ENCODE results near the gene PACRG. TPM values are rescaled to one million over a fixed set of nuclear protein-coding genes. Genes with fewer than 3 reads are reported as not detected.

PACRG gene
- total and polyA plus RNA-seq, 3 experiments from 2014 or later: not detected

DNA sequence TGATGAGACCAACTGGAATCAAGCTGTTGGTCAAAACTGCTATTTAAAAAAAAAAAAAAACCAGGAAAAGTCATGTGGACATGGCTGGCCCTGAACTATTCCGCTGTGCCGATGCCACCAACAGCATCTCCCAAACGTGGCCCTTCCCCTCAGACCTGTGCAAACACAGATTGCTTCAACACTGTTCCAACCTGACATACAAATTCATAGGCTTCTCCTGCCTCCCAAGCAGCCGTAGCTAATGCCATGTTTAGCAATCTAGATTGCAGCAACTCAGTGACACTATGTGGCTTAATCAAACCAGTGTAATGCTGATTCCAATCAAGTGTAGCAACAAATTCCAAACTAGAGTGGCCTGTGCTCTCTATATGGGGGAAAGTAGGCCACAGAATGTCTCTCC, 16.4 kb upstream of the PACRG start:
- H3K27me3 Mint-ChIP-seq: peaks cover 0 to 2% of the 10 kb centered on the region in 2 donors
- no peak overlapping the region for H3K27ac Mint-ChIP-seq
- H3K4me1 ChIP-seq (ENCODE audit: insufficient read depth, low read length): no peaks in the 10 kb centered on the region
- H3K4me3 Mint-ChIP-seq: no peak overlapping the region
- POLR2A ChIA-PET: no interaction called here
- H3K36me3 Mint-ChIP-seq: no peaks in the 10 kb centered on the region
- no peak for DNase-seq
- no peaks in the 10 kb centered on the region for H3K36me3 ChIP-seq (ENCODE audit: insufficient read depth, low read length)
- CTCF ChIA-PET: no interaction called here
- H3K4me3 ChIP-seq (ENCODE audit: low read length): no peak overlapping the region
- peaks cover 0 to 4% (median 0%) of the 10 kb centered on the region in 5 donors for H3K9me3 Mint-ChIP-seq
- no peaks in the 10 kb centered on the region for H3K4me1 Mint-ChIP-seq
- no peaks in the 10 kb centered on the region for H3K27me3 ChIP-seq (ENCODE audit: insufficient read depth, low read length, poor library complexity, severe bottlenecking)
- H3K27ac ChIP-seq (ENCODE audit: low read depth, low read length): no peak overlapping the region
- no peaks in the 10 kb centered on the region for H3K9me3 ChIP-seq (ENCODE audit: low read length)

- no peak overlapping the region for H3K4me3 ChIP-seq (ENCODE audit: low read length)
- CTCF ChIA-PET: no interaction called here
Measured at GRCh38 chr6:162712694-162713093, 15.1 kb upstream of the PACRG start.

DNA sequence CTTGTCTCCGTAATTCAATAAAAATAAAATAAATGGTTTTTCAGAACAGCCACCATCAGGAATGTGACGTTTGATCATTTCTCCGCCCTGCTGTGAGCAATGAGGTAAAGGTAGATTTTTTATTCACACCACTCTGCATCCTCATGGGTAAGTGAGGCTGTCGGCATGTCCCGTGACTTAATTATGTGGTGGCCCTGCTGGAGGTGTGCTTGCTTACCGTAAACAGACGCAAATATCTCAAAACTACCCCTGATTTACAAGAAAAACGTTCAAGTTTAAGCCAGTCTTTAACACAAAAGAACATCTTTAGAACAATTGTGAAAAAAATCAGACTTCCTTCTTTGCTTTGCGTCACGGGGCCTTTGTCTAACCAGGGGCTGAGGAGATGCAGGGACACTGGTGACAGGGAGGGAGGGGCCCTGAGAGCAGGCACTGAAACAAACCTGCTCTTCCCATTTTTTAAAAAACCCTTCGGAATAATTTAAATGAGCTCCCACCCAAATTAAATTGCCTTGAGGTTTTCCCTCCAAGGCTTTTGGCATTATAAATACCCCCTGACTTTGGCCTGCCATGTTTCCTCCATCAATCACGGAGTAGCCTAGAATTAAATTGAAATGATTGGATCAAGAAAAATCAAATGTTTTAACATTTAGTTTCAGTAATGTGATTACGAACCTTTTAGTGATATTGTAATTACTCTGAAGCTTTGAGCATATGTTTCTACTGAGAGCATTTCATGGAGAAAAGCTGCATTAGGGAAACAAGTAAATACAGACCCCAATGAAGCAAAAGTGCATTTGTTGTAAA, 13.6 kb upstream of the PACRG start:
- no peak overlapping the region for H3K27ac ChIP-seq (ENCODE audit: low read depth, low read length)
- H3K4me1 ChIP-seq (ENCODE audit: insufficient read depth, low read length): no peaks in the 10 kb centered on the region
- H3K9me3 Mint-ChIP-seq: peaks cover 0 to 2% (median 0%) of the 10 kb centered on the region in 5 donors
- H3K27me3 ChIP-seq (ENCODE audit: insufficient read depth, low read length, poor library complexity, severe bottlenecking): no peaks in the 10 kb centered on the region
- ChIA-PET POLR2A (no interaction called here), CTCF (no interaction called here)
- no peak overlapping the region for H3K4me3 Mint-ChIP-seq
- H3K4me1 Mint-ChIP-seq: no peaks in the 10 kb centered on the region
- no peak for DNase-seq
- H3K9me3 ChIP-seq (ENCODE audit: low read length): no peaks in the 10 kb centered on the region
- no peak overlapping the region for H3K27ac Mint-ChIP-seq
- peaks cover 0 to 12% (median 0%) of the 10 kb centered on the region in 3 donors for H3K36me3 Mint-ChIP-seq
- H3K4me3 ChIP-seq (ENCODE audit: low read length): no peak overlapping the region
- H3K27me3 Mint-ChIP-seq: peaks cover 0 to 2% of the 10 kb centered on the region in 2 donors
- no peaks in the 10 kb centered on the region for H3K36me3 ChIP-seq (ENCODE audit: insufficient read depth, low read length)

More at GRCh38 chr6:162712694-162713093, 15.1 kb upstream of the PACRG start:
- Mint-ChIP-seq H3K36me3 (peaks cover 0 to 5% (median 0%) of the 10 kb centered on the region in 3 donors), H3K9me3 (peaks cover 0 to 4% (median 0%) of the 10 kb centered on the region in 5 donors), H3K4me3 (no peak overlapping the region), H3K4me1 (no peaks in the 10 kb centered on the region), H3K27ac (no peak overlapping the region), H3K27me3 (peaks cover 0 to 2% of the 10 kb centered on the region in 2 donors)
- H3K9me3 ChIP-seq (ENCODE audit: low read length): no peaks in the 10 kb centered on the region
- H3K36me3 ChIP-seq (ENCODE audit: insufficient read depth, low read length): no peaks in the 10 kb centered on the region
- no peaks in the 10 kb centered on the region for H3K4me1 ChIP-seq (ENCODE audit: insufficient read depth, low read length)
- no peaks in the 10 kb centered on the region for H3K27me3 ChIP-seq (ENCODE audit: insufficient read depth, low read length, poor library complexity, severe bottlenecking)
- no peak for DNase-seq
- no peak overlapping the region for H3K27ac ChIP-seq (ENCODE audit: low read depth, low read length)
- POLR2A ChIA-PET: no interaction called here

DNA sequence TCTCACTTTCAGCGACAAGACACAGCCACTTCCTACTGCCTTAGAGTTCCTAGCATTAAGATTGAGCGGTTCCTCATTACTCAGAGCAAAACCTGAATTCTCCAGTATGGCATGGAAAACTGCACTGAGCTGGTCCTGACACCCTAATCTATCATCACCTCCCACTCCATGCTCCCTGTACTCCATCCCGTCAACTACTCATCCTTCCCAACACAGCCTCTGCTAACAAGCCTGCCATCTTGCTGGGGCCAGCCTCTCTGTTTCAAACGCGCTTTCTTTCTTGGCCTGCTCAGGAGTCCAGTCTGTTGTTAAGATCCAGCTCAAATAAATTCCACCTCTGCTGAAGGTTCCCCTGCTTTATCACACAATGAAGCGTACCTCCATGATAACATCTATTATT, 12.2 kb upstream of the PACRG start:
- H3K27ac Mint-ChIP-seq: no peak overlapping the region
- no peak overlapping the region for H3K4me3 Mint-ChIP-seq
- ChIA-PET POLR2A (no interaction called here), CTCF (no interaction called here)
- H3K27me3 ChIP-seq (ENCODE audit: insufficient read depth, low read length, poor library complexity, severe bottlenecking): no peaks in the 10 kb centered on the region
- no peak overlapping the region for H3K4me3 ChIP-seq (ENCODE audit: low read length)
- H3K27me3 Mint-ChIP-seq: peaks cover 0 to 2% of the 10 kb centered on the region in 2 donors
- H3K36me3 Mint-ChIP-seq: peaks cover 0 to 12% (median 0%) of the 10 kb centered on the region in 3 donors
- H3K4me1 Mint-ChIP-seq: no peaks in the 10 kb centered on the region
- no peaks in the 10 kb centered on the region for H3K4me1 ChIP-seq (ENCODE audit: insufficient read depth, low read length)
- H3K9me3 ChIP-seq (ENCODE audit: low read length): no peaks in the 10 kb centered on the region
- H3K27ac ChIP-seq (ENCODE audit: low read depth, low read length): no peak overlapping the region
- DNase-seq: no peak
- H3K36me3 ChIP-seq (ENCODE audit: insufficient read depth, low read length): no peaks in the 10 kb centered on the region
- peaks cover 0 to 2% (median 0%) of the 10 kb centered on the region in 5 donors for H3K9me3 Mint-ChIP-seq

DNA sequence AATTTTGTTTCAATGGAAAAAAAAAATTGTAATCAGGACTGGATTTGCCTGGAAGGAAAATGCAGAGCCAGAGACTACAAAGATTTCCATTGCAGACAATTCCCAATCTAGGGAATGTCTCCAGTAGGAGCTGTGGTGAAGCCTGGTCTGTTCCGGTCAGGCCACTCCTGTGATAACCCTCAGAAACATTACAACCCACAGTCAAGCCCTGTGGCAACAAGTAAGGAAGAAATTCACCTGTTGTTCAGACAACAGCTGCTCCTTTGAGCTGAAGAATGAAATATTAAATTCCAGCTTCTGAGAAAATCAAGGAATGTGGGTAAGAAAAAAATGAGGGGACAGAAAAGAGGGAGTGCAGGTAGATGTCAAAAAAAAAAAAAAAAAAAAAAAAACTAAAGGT, 8.2 kb upstream of the PACRG start:
- Mint-ChIP-seq H3K36me3 (peaks cover 0 to 12% (median 0%) of the 10 kb centered on the region in 3 donors), H3K27ac (no peak overlapping the region), H3K9me3 (peaks cover 0 to 2% (median 0%) of the 10 kb centered on the region in 5 donors), H3K27me3 (no peaks in the 10 kb centered on the region), H3K4me1 (no peaks in the 10 kb centered on the region), H3K4me3 (no peak overlapping the region)
- no peak overlapping the region for H3K27ac ChIP-seq (ENCODE audit: low read depth, low read length)
- H3K36me3 ChIP-seq (ENCODE audit: insufficient read depth, low read length): no peaks in the 10 kb centered on the region
- ChIA-PET CTCF (no interaction called here), POLR2A (no interaction called here)
- DNase-seq: no peak
- no peaks in the 10 kb centered on the region for H3K27me3 ChIP-seq (ENCODE audit: insufficient read depth, low read length, poor library complexity, severe bottlenecking)
- no peaks in the 10 kb centered on the region for H3K4me1 ChIP-seq (ENCODE audit: insufficient read depth, low read length)
- no peak overlapping the region for H3K4me3 ChIP-seq (ENCODE audit: low read length)
- no peaks in the 10 kb centered on the region for H3K9me3 ChIP-seq (ENCODE audit: low read length)

DNA sequence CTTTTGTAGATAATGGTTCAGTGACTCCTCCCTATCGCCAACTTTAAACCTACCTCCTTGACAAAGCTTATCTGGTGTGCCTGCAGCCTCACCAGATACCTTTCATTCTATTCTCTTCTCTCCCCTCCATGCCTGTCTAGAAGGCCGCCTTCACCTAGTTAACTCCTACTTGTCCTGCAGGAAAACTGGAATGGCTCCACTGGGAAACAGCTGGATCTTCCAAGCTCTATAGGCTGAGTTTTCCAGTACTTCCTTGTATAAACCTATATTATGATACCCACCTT, 6.4 kb upstream of the PACRG start:
- POLR2A ChIA-PET: no interaction called here
- no peak overlapping the region for H3K27ac Mint-ChIP-seq
- CTCF ChIA-PET: no interaction called here

DNA sequence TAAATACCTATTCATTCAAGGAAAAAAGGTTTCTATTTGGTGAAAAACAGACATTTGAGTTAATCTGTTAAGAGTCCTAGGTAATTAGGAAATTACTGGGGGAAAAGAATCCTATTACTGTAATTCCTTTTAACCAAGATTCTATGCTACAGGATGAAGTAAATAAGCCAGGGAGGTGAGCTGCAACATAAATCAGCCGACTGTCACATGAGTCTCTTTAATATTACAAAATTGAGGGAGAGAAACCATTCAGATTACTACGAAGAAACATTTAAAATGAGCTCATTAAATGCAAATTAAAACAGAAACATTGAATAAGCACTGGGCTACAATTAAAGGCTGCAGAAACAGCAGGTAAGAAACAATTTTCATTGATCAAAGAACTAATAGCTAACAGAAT, 5.5 kb upstream of the PACRG start:
- H3K36me3 Mint-ChIP-seq: peaks cover 0 to 6% (median 1%) of the 10 kb centered on the region in 3 donors
- CTCF ChIA-PET: no interaction called here
- H3K36me3 ChIP-seq (ENCODE audit: insufficient read depth, low read length): no peaks in the 10 kb centered on the region
- peaks cover 7% of the 10 kb centered on the region for H3K4me1 ChIP-seq (ENCODE audit: insufficient read depth, low read length)
- peaks cover 5 to 9% (median 7%) of the 10 kb centered on the region in 3 donors for H3K4me1 Mint-ChIP-seq
- no peaks in the 10 kb centered on the region for H3K27me3 ChIP-seq (ENCODE audit: insufficient read depth, low read length, poor library complexity, severe bottlenecking)
- H3K27ac ChIP-seq (ENCODE audit: low read depth, low read length): no peak overlapping the region
- POLR2A ChIA-PET: interaction anchor here (0.6 kb wide), 1 partner anchor 14 kb away, joined by 3 read pairs; no protein-coding TSS in a partner anchor
- H3K4me3 Mint-ChIP-seq: no peak overlapping the region
- peaks cover 0 to 2% (median 0%) of the 10 kb centered on the region in 5 donors for H3K9me3 Mint-ChIP-seq
- H3K9me3 ChIP-seq (ENCODE audit: low read length): no peaks in the 10 kb centered on the region
- DNase-seq: no peak
- no peak overlapping the region for H3K4me3 ChIP-seq (ENCODE audit: low read length)
- peaks cover 4 to 9% of the 10 kb centered on the region in 2 donors for H3K27me3 Mint-ChIP-seq
- no peak overlapping the region for H3K27ac Mint-ChIP-seq

More for the DNA sequence above, 6.4 kb upstream of the PACRG start:
- Histone ChIP-seq H3K27ac (ENCODE audit: low read depth, low read length) (no peak overlapping the region), H3K36me3 (ENCODE audit: insufficient read depth, low read length) (no peaks in the 10 kb centered on the region), H3K9me3 (ENCODE audit: low read length) (no peaks in the 10 kb centered on the region), H3K4me1 (ENCODE audit: insufficient read depth, low read length) (peaks cover 1% of the 10 kb centered on the region), H3K4me3 (ENCODE audit: low read length) (no peak overlapping the region), H3K27me3 (ENCODE audit: insufficient read depth, low read length, poor library complexity, severe bottlenecking) (no peaks in the 10 kb centered on the region)
- no peak for DNase-seq
- Mint-ChIP-seq H3K4me3 (no peak overlapping the region), H3K9me3 (peaks cover 0 to 2% (median 0%) of the 10 kb centered on the region in 5 donors), H3K36me3 (peaks cover 0 to 12% (median 0%) of the 10 kb centered on the region in 3 donors), H3K4me1 (peaks cover 0 to under 1% (median 0%) of the 10 kb centered on the region in 3 donors), H3K27me3 (peaks cover 0 to 1% of the 10 kb centered on the region in 2 donors)

DNA sequence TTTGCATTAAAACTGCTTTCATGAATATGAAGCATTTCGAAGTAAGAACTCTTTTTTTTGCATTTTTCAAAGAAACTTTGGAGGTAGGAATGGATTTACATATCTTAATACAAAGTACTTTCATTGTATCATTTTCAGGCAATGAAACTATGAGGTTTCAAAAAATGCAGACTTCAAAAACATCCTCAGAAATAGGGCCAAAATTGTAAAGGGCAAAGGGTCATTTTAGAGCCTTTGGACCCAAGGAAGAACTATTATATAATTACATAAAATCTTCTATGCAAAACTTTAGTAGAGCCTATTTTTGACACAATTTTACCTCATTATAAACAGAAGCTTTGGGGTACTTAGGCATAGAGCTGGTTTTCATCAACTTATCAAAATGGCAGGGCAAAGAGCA, 5.1 kb upstream of the PACRG start:
- H3K27me3 ChIP-seq (ENCODE audit: insufficient read depth, low read length, poor library complexity, severe bottlenecking): no peaks in the 10 kb centered on the region
- peaks cover 7% of the 10 kb centered on the region for H3K4me1 ChIP-seq (ENCODE audit: insufficient read depth, low read length)
- no peak for DNase-seq
- Mint-ChIP-seq H3K4me3 (no peak overlapping the region), H3K36me3 (peaks cover 0 to 6% (median 1%) of the 10 kb centered on the region in 3 donors), H3K9me3 (peaks cover 0 to 2% (median 0%) of the 10 kb centered on the region in 5 donors), H3K27me3 (peaks cover 4 to 9% of the 10 kb centered on the region in 2 donors), H3K27ac (no peak overlapping the region), H3K4me1 (peaks cover 5 to 9% (median 7%) of the 10 kb centered on the region in 3 donors)
- ChIA-PET POLR2A (no interaction called here), CTCF (no interaction called here)
- H3K9me3 ChIP-seq (ENCODE audit: low read length): no peaks in the 10 kb centered on the region
- no peak overlapping the region for H3K27ac ChIP-seq (ENCODE audit: low read depth, low read length)
- H3K4me3 ChIP-seq (ENCODE audit: low read length): no peak overlapping the region
- no peaks in the 10 kb centered on the region for H3K36me3 ChIP-seq (ENCODE audit: insufficient read depth, low read length)
